ENCODE measurements around the gene DTD1.
A peak's percentile ranks its signal among the peaks of the same experiment; 100 is the strongest.

The DTD1 gene

GRCh38 chr20:18645851-18646250, 58.0 kb downstream of the DTD1 start:
- Histone ChIP-seq H3K27me3 (ENCODE audit: control insufficient read depth, insufficient read depth, low read length) (no peaks in the 10 kb centered on the region), H3K9ac (ENCODE audit: low read length) (no peak overlapping the region), H3K36me3 (ENCODE audit: control insufficient read depth, insufficient read depth, low read length) (no peaks in the 10 kb centered on the region), H3K4me3 (ENCODE audit: low read length) (no peak overlapping the region), H3K4me1 (ENCODE audit: control insufficient read depth, insufficient read depth, low read length) (no peaks in the 10 kb centered on the region), H3K27ac (ENCODE audit: low read depth, low read length) (no peak overlapping the region)

- no peak overlapping the region for H3K9ac ChIP-seq (ENCODE audit: low read length)
- no peaks in the 10 kb centered on the region for H3K27me3 ChIP-seq (ENCODE audit: control insufficient read depth, insufficient read depth, low read length)
- no peaks in the 10 kb centered on the region for H3K4me1 ChIP-seq (ENCODE audit: control insufficient read depth, insufficient read depth, low read length)
- no peaks in the 10 kb centered on the region for H3K36me3 ChIP-seq (ENCODE audit: control insufficient read depth, insufficient read depth, low read length)
- H3K4me3 ChIP-seq (ENCODE audit: low read length): no peak overlapping the region
- H3K27ac ChIP-seq (ENCODE audit: low read depth, low read length): no peak overlapping the region
These were observed 59.9 kb downstream of the DTD1 start for GRCh38 chr20:18647777-18648176.

- Histone ChIP-seq H3K4me3 (ENCODE audit: low read length) (no peak overlapping the region), H3K27ac (ENCODE audit: low read depth, low read length) (no peak overlapping the region), H3K9ac (ENCODE audit: low read length) (no peak overlapping the region), H3K27me3 (ENCODE audit: control insufficient read depth, insufficient read depth, low read length) (no peaks in the 10 kb centered on the region), H3K4me1 (ENCODE audit: control insufficient read depth, insufficient read depth, low read length) (peaks cover 11% of the 10 kb centered on the region), H3K36me3 (ENCODE audit: control insufficient read depth, insufficient read depth, low read length) (no peaks in the 10 kb centered on the region)
These were observed 62.4 kb downstream of the DTD1 start for GRCh38 chr20:18650224-18650623.

- H3K9ac ChIP-seq (ENCODE audit: low read length): no peak overlapping the region
- H3K27ac ChIP-seq (ENCODE audit: low read depth, low read length): peak overlapping the region; percentile 15
- H3K27me3 ChIP-seq (ENCODE audit: control insufficient read depth, insufficient read depth, low read length): no peaks in the 10 kb centered on the region
- H3K4me1 ChIP-seq (ENCODE audit: control insufficient read depth, insufficient read depth, low read length): peaks cover 11% of the 10 kb centered on the region
- no peaks in the 10 kb centered on the region for H3K36me3 ChIP-seq (ENCODE audit: control insufficient read depth, insufficient read depth, low read length)
- no peak overlapping the region for H3K4me3 ChIP-seq (ENCODE audit: low read length)
These were observed 66.0 kb downstream of the DTD1 start for GRCh38 chr20:18653736-18654447.

GRCh38 chr20:18654448-18654773, 66.6 kb downstream of the DTD1 start:
- no peak overlapping the region for H3K9ac ChIP-seq (ENCODE audit: low read length)
- H3K4me1 ChIP-seq (ENCODE audit: control insufficient read depth, insufficient read depth, low read length): peaks cover 11% of the 10 kb centered on the region
- H3K27ac ChIP-seq (ENCODE audit: low read depth, low read length): peak overlapping the region; percentile 15
- H3K36me3 ChIP-seq (ENCODE audit: control insufficient read depth, insufficient read depth, low read length): no peaks in the 10 kb centered on the region
- no peak overlapping the region for H3K4me3 ChIP-seq (ENCODE audit: low read length)
- no peaks in the 10 kb centered on the region for H3K27me3 ChIP-seq (ENCODE audit: control insufficient read depth, insufficient read depth, low read length)

GRCh38 chr20:18657575-18657974, 69.7 kb downstream of the DTD1 start:
- H3K36me3 ChIP-seq (ENCODE audit: control insufficient read depth, insufficient read depth, low read length): no peaks in the 10 kb centered on the region
- peaks cover 11% of the 10 kb centered on the region for H3K4me1 ChIP-seq (ENCODE audit: control insufficient read depth, insufficient read depth, low read length)
- H3K4me3 ChIP-seq (ENCODE audit: low read length): no peak overlapping the region
- H3K9ac ChIP-seq (ENCODE audit: low read length): no peak overlapping the region
- H3K27me3 ChIP-seq (ENCODE audit: control insufficient read depth, insufficient read depth, low read length): no peaks in the 10 kb centered on the region
- H3K27ac ChIP-seq (ENCODE audit: low read depth, low read length): no peak overlapping the region

- Histone ChIP-seq H3K9ac (ENCODE audit: low read length) (no peak overlapping the region), H3K27ac (ENCODE audit: low read depth, low read length) (no peak overlapping the region), H3K27me3 (ENCODE audit: control insufficient read depth, insufficient read depth, low read length) (no peaks in the 10 kb centered on the region), H3K36me3 (ENCODE audit: control insufficient read depth, insufficient read depth, low read length) (no peaks in the 10 kb centered on the region), H3K4me1 (ENCODE audit: control insufficient read depth, insufficient read depth, low read length) (peaks cover 10% of the 10 kb centered on the region), H3K4me3 (ENCODE audit: low read length) (no peak overlapping the region)
These were observed 74.6 kb downstream of the DTD1 start for GRCh38 chr20:18662279-18663040.

GRCh38 chr20:18663932-18664331, 76.1 kb downstream of the DTD1 start:
- no peak overlapping the region for H3K9ac ChIP-seq (ENCODE audit: low read length)
- H3K4me3 ChIP-seq (ENCODE audit: low read length): no peak overlapping the region
- H3K36me3 ChIP-seq (ENCODE audit: control insufficient read depth, insufficient read depth, low read length): no peaks in the 10 kb centered on the region
- H3K4me1 ChIP-seq (ENCODE audit: control insufficient read depth, insufficient read depth, low read length): peaks cover 13% of the 10 kb centered on the region
- H3K27ac ChIP-seq (ENCODE audit: low read depth, low read length): no peak overlapping the region
- H3K27me3 ChIP-seq (ENCODE audit: control insufficient read depth, insufficient read depth, low read length): no peaks in the 10 kb centered on the region

- peaks cover 23% of the 10 kb centered on the region for H3K4me1 ChIP-seq (ENCODE audit: control insufficient read depth, insufficient read depth, low read length)
- no peaks in the 10 kb centered on the region for H3K36me3 ChIP-seq (ENCODE audit: control insufficient read depth, insufficient read depth, low read length)
- no peaks in the 10 kb centered on the region for H3K27me3 ChIP-seq (ENCODE audit: control insufficient read depth, insufficient read depth, low read length)
- H3K4me3 ChIP-seq (ENCODE audit: low read length): no peak overlapping the region
- H3K9ac ChIP-seq (ENCODE audit: low read length): no peak overlapping the region
- H3K27ac ChIP-seq (ENCODE audit: low read depth, low read length): no peak overlapping the region
These were observed 77.3 kb downstream of the DTD1 start for GRCh38 chr20:18665135-18665534.

GRCh38 chr20:18666803-18667415, 79.1 kb downstream of the DTD1 start:
- no peak overlapping the region for H3K9ac ChIP-seq (ENCODE audit: low read length)
- peak overlapping the region; percentile 65 for H3K27ac ChIP-seq (ENCODE audit: low read depth, low read length)
- no peak overlapping the region for H3K4me3 ChIP-seq (ENCODE audit: low read length)
- no peaks in the 10 kb centered on the region for H3K27me3 ChIP-seq (ENCODE audit: control insufficient read depth, insufficient read depth, low read length)
- no peaks in the 10 kb centered on the region for H3K36me3 ChIP-seq (ENCODE audit: control insufficient read depth, insufficient read depth, low read length)
- H3K4me1 ChIP-seq (ENCODE audit: control insufficient read depth, insufficient read depth, low read length): peaks cover 30% of the 10 kb centered on the region

- no peaks in the 10 kb centered on the region for H3K36me3 ChIP-seq (ENCODE audit: control insufficient read depth, insufficient read depth, low read length)
- peaks cover 30% of the 10 kb centered on the region for H3K4me1 ChIP-seq (ENCODE audit: control insufficient read depth, insufficient read depth, low read length)
- peak overlapping the region; percentile 68 for H3K27ac ChIP-seq (ENCODE audit: low read depth, low read length)
- H3K27me3 ChIP-seq (ENCODE audit: control insufficient read depth, insufficient read depth, low read length): no peaks in the 10 kb centered on the region
- no peak overlapping the region for H3K4me3 ChIP-seq (ENCODE audit: low read length)
- H3K9ac ChIP-seq (ENCODE audit: low read length): no peak overlapping the region
These were observed 81.6 kb downstream of the DTD1 start for GRCh38 chr20:18669241-18670019.

- Histone ChIP-seq H3K27me3 (ENCODE audit: control insufficient read depth, insufficient read depth, low read length) (no peaks in the 10 kb centered on the region), H3K9ac (ENCODE audit: low read length) (no peak overlapping the region), H3K4me3 (ENCODE audit: low read length) (no peak overlapping the region), H3K4me1 (ENCODE audit: control insufficient read depth, insufficient read depth, low read length) (peaks cover 28% of the 10 kb centered on the region), H3K36me3 (ENCODE audit: control insufficient read depth, insufficient read depth, low read length) (no peaks in the 10 kb centered on the region), H3K27ac (ENCODE audit: low read depth, low read length) (peak overlapping the region; percentile 70)
These were observed 83.4 kb downstream of the DTD1 start for GRCh38 chr20:18671203-18671710.
